Activated CD4-positive, alpha-beta T cell treated with anti-CD3 and anti-CD28 coated beads, Interleukin-2, Interleukin-4, amounts not matched to agents 100 ng/mL and 50 ng/mL, durations not matched to agents 16 hours and 8 hours (primary cell): ENCODE results near the gene LURAP1L.

Experiments used
- DNase-seq: peaks from one replicate; pipeline ENCODE4 v3.0.0-alpha.2; 2020; ENCODE audit warnings: low spot score

Gene LURAP1L

DNA sequence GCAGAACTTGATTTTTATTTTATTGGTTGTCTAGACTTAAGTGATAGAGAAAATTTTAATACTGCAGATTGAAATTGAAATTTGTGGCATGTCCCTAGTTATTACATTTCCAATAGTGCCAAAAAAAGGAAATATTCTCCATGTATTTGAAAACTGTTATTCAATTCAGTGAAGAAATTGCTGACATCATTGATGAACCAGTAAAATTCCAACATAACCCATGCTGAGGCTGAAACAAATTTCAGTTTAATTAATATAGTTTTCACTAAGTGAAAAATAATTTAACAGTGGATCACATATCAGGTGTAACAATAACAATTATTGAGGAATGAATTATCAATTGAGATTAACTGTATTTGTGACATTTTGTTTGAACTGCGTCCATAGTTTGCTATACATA lies 38.7 kb downstream of the LURAP1L start:
- no peak for DNase-seq

DNA sequence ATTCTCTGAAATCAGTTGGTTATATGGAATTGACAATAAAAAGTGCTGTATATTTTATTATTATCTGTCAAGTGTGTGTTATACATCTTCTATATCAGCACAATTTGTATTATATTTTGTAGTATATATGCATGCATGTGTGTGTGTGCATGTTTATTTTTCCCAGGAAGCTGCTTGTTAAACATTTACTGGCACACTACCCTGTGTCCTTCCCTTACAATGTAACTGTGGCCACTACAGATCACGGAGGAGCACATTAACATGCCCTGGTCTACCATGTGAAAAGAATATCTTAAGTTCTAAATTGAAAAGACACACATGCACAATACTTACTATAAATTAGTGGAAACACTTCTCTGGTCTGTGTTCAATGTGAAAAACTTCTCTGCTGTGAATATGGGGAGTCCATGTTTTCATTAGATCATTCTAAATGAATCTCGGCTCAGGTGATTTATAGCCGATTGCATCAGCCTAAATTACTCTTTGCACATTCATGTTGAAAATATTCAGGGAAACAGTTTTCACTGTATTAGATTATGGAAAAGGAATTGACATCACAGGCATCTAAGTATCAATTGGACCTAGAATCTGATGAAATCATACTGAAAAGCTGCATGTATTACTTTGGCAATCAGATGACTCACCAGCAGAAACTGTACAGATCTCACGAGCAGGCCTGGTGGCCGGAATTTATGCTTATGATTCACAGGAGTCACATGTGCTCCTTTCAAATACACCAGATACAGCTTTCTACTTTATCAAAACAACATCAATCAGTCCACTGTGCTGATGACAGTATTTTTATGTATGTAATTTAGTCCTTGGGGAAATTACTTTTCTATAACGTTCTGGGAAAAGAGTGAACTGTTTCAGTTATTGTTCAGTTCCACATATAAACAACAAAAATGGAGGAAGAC lies 39.4 kb downstream of the LURAP1L start:
- no peak for DNase-seq

GRCh38 chr9:12814877-12815237 lies 40.0 kb downstream of the LURAP1L start:
- no peak for DNase-seq

DNA sequence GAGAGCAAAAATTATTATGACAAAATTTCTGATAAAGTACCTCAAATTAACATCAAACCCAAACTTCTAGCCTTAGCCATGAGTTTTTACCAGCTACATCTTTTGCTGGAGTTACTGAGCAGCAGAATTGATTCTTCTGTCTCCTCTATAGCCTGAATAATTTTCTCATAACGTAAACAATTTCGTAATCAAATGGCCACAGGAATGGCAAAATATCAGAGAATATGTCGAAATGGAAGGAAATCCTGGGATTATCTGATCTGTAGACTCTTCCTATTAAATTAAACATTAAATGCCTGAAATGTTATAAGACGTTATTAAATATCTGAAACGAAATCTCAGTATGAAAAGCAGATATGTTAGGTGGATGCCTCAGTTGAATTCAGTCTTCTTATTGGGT lies 41.1 kb downstream of the LURAP1L start:
- no peak for DNase-seq

GRCh38 chr9:12816656-12817101 lies 41.9 kb downstream of the LURAP1L start:
- no peak for DNase-seq

GRCh38 chr9:12817702-12818101 lies 42.9 kb downstream of the LURAP1L start:
- no peak for DNase-seq

- DNase-seq: no peak
Observed at GRCh38 chr9:12818431-12819000, 43.7 kb downstream of the LURAP1L start.

DNA sequence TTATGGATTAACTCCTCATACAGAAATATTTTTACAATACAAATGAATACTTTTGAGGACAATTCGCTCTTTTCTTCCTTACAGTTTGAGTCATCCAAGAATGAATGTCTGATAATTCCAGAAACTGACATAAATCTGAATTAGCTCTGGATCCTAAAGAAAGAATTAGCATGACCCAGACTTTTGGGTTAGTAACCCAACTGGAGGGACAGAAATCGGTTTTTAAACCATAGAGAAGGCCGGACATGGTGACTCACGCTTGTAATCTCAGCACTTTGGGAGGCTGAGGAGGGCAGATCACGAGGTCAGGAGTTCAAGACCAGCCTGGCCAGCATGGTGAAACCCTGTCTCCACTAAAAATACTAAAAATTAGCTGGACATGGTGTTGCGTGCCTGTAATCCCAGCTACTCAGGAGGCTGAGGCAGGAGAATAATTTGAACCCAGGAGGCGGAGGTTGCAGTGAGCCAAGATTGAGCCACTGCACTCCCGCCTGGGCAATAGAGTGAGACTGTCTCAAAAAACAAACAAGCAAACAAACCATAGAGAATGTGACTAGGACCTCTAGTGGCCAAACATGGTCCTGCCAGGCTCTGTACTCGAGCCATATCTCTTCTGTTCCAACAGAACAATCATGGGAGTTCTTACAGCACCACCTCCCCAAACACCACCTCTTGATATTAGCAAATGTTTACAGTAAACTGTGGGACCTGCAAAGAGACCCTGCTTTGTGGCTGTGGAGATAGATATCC lies 44.8 kb downstream of the LURAP1L start:
- DNase-seq: no peak

DNA sequence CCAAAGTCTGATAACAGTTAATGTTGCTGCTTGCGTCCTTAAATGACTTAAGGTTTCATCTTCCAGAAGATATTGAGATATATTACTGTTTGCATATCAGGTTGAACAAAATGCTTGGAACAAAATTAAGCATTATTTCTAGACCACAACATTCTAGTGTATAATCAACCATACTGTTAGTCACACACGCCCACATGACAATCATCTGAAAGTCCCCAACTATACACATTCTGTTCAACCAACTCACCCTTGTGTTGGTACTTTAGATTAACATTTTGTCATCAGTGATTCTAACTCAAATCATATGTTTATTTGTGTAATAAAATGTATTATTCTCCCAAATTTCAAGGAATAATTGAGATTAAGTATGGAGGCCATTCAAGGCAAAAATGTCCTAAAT lies 47.3 kb downstream of the LURAP1L start:
- no peak for DNase-seq

DNA sequence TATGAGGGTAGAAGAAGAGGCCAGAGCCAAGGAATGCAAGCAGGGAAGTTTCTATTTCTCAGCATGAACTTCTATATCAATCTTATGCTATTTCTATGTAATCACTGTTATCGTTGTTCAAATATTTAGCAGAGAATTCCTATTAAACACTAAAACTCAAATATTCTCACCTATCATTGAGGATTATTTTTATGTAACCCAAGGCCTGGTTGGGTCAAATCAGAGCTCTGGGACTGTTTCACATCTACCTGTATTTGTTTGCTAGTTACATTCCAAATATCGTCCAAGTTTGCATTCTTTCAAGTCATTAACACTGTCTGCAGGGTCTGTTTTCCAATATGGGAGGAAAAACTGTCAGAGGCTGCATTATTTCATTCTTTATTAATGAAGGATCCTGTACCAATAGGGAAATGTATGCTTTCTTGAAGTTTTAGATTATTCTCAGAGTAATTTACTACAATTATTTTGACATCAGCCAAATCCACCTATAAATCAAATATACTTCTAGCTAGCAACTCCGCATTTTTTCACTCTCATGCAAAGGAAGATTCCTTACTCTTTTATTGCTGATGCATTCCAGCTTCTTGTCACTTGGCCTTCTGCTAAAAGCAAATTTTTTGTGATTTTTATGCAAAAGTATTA lies 52.2 kb downstream of the LURAP1L start:
- DNase-seq: no peak

DNA sequence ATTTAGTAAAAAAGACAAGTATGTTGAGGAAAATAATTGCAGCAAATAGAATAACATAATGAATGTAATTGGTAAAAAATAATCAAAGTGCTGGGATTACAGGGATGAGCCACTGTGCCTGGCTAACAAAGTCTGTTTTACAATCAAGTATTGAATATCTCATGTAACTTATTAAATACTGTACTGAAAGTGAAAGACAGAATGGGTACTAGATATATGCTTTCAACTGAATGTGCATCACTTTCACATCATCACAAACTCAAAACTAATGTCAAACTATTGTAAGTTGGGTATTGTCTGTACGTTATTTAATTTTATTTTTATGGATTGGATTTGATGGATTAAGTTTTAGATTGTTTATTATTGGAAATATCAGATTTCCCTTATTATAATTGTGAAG lies 58.9 kb downstream of the LURAP1L start:
- DNase-seq: no peak

- no peak for DNase-seq
Observed at GRCh38 chr9:12838546-12838945, 63.7 kb downstream of the LURAP1L start.

DNA sequence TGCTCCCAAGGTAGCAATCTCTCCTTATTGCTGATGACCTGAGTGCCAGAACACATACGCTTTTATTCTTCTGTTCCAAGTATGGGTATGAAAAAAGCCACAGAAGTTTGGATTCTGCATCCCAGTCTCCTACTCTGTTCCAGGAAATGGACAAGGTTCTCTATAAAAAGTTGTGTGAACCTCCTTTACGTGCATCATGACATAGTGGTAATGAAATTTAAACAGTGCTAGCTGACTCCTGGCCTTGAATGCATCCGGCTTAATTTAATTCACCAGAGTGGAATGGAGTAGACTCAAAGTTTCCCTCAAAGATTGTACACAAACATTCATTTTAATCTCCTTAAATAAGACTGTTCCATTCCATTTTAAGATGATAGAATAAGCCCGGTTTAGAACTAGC lies 68.9 kb downstream of the LURAP1L start:
- no peak for DNase-seq

GRCh38 chr9:12846035-12846434 lies 71.2 kb downstream of the LURAP1L start:
- DNase-seq: no peak

GRCh38 chr9:12847561-12847960 lies 72.7 kb downstream of the LURAP1L start:
- no peak for DNase-seq

DNA sequence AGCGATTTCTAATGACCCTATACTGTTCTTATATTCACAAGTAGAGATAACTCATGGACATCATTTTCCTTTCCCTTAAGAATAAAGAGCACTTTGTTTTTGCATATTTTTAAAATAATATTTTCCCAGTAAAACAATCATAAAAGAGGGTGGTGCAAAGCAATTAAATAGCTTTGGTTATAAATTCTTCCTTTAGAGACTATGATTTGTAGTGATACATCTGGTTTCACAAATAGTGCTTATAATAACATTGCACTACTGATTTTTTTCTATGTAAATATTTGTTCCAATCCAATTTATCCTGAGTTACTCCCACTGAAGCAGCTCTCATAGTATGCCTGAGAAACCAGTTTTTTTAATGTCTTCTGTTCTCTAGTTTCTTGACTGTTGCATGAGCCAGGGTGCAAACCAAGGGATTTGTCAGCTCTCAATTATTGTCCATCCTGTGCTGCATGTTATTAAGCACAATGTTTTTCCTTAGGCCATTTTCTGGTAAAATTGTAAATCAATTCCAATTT lies 74.7 kb downstream of the LURAP1L start:
- no peak for DNase-seq

DNA sequence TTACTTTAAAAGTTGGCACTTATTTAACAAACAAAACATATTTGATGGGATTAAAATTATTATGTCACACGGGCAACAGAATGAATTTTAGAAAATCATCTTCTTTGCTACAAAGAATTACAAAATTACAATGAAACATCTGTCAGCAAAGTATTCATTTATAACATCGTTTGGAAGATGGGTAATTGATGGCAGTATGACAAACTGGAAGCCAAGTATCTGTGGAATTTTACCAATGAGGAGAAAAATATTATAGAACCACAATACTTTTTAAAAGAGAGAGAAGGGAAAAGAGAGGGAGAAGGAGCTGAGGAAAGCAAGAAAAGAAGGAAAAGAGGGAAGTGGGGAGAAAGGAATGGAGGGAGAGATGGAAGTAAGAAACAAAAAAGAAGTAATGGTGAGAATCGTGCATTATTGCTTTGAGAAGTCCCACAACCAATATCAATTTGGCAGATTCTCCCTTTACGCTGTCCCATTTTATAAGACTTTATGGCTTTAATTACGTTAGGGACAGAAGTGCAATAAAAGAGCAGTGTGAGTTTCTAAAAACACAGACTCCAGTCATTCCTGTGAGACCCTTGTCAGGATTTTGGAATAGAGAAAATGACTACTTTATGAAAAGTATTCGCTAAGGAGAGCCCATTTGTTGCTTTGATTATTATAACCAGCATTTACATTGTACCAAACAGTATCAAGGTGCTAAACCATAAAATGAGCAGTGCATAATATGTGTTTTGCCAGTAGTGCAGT lies 76.7 kb downstream of the LURAP1L start:
- DNase-seq: no peak

DNA sequence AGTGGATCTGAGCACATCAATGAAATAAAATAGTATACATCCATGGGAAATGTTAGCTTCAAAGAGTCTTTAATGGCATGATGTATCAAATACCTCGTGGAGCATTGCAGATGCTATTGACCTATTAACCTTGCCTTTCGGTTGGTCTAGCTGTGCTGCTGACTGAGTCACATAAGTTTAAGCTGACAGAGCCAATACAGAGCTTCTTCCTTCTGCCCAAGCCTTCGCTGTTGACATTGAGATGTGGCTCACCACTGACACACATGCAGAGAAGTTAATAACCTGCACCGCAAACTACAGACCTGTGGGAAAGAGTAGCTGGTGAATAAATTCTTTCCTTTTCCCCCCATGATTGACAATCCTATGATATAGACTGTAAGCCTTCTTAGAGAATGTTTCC lies 78.2 kb downstream of the LURAP1L start:
- no peak for DNase-seq

GRCh38 chr9:12854221-12854620 lies 79.4 kb downstream of the LURAP1L start:
- no peak for DNase-seq

DNA sequence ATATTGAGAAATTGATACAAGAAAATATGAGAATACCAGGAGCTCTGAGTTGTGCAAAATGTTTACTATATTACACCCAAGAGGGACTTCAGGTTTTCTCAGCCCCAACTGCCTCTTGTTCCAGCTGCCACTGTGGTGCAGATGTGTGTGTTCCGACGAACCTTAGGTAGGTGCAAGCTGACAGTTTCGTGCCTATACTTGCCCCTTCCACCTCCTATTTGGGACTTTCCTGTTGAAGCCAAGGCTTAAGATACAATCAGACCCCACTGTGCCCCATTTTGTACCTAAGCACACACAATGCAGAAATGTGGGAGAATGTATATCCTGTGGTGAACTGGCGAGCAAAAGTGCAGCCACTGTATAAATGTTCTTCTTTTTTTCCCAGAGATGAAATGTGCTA lies 80.2 kb downstream of the LURAP1L start:
- DNase-seq: no peak

- no peak for DNase-seq
Observed at GRCh38 chr9:12856603-12857002, 81.8 kb downstream of the LURAP1L start.
